CD4-positive, alpha-beta T cell treated with Interleukin-17A for 1 hour (primary cell): ENCODE measurements around the gene RBFOX1.

Experiments used
- DNase-seq: peaks from one replicate; pipeline ENCODE4 v3.0.0-alpha.2; 2020

The RBFOX1 gene

DNA sequence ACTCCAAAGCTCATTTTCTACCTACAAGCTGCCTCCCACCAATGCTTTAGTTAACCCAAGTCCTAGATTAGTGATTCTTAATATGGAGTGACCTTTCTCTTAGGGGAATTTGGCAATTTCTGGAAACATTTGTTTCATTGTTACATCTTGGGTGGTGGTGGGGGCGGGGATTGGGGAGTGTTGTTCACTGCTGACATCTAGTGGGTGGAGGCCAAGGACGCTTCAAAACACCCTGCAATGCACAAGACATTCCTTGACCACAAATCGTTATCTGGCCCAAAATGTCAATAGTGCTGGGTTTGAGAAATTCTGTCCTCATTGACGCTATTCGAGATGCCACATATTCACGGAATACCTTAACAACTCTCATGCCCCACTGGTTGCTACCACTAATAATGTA lies 282.9 kb downstream of the RBFOX1 start:
- no peak for DNase-seq

- no peak for DNase-seq
Measured at GRCh38 chr16:7624871-7625766, 292.5 kb downstream of the RBFOX1 start.

- no peak for DNase-seq
Measured at GRCh38 chr16:7628981-7629380, 296.3 kb downstream of the RBFOX1 start.

GRCh38 chr16:7629571-7629970 lies 296.9 kb downstream of the RBFOX1 start:
- no peak for DNase-seq

DNA sequence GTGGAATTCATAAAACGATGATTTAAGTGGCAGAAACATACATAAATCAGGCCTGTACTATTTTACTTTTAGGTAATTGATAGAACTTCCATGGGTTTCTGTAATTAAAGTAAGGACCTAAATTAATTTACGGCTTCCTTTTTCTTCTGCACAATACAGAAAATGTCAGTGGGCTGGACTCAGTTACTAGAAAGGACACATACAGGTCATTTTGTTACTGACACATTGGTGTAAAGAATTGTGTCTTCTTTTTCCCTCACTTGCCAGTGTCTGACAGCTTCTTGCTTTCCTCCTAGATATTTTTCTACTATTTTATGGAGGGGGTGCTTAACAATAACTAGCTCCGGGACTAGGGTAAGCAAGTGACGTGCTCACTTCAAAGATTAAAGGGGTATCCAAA lies 304.8 kb downstream of the RBFOX1 start:
- no peak for DNase-seq

DNA sequence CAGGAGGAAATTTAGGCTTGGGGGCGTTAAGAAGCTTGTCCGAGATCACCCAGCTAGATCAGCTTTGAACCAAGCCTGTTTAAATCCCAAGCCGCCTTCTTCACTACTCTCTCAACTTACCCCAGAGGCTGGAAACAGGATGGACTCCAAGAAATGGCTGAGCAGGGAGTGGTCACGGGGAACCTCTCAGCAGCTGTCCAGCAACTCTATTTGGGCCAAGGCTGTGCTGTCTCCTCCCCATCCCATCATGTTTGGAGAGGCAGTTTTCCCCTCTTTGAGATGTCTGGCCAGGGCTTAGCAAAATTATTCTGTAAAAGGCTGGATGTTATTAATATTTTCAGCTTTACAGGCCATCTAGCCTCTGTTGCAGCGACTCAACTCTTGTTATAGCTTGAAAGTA lies 305.7 kb downstream of the RBFOX1 start:
- no peak for DNase-seq

- no peak for DNase-seq
Measured at GRCh38 chr16:7640334-7640733, 307.7 kb downstream of the RBFOX1 start.

GRCh38 chr16:7644176-7644575 lies 311.5 kb downstream of the RBFOX1 start:
- no peak for DNase-seq

- DNase-seq, result no peak
Measured at GRCh38 chr16:7644811-7645210, 312.2 kb downstream of the RBFOX1 start.

GRCh38 chr16:7646821-7647500 lies 314.3 kb downstream of the RBFOX1 start:
- no peak for DNase-seq

DNA sequence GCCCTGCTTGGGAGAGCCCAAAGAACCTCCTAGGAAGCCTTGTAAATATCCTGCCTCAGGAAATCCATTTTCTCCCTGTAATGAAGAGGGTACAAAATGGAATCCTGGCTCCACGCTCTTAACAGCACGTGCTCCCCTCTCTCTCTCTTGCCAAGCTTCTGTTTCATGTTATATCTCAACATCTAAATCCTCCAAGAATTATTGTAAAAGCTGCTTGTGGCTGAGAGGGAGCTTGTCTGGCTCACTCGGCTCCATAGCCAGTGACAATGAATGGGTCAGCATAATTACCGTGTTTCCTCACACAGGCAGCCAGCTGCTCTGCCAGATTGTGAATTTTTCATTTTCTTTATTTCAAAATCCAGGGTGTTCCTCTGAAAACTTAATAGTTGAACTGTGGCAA lies 317.8 kb downstream of the RBFOX1 start:
- DNase-seq, result no peak

DNA sequence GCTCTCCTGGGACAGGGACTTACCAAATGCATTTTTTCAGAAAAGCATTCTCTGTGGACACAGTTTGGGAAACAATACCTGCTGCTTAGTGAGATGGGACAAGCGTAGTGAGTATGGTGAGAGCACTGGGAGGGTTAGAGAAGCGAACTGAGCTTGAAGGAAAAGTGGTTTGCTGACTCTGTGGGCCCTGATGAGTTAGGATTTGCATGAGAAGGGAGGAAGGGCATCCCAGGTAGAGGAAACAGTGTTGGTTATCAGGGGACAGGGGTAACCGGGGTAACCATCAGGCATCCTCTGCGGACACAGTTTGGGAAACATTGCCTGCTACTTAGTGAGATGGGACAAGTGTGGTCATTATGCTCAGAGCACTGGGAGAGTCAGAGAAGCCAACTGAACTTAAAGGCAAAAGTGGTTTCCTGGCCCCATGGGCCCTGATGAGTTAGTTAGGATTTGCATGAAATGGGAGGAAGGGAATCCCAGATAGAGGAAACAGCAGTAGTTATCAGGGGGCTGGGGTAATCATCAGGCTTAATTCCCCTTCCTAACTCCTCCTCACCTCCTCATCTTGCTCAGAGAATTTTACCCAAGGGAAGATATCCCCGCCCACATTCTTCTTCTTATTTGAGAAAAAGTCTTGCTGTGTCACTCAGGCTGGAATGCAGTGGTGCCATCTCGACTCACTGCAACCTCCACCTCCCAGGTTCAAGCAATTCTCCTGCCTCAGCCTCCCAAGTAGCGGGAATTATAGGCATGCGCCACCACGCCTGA lies 319.3 kb downstream of the RBFOX1 start:
- no peak for DNase-seq

- DNase-seq, result no peak
Measured at GRCh38 chr16:7653746-7654461, 321.3 kb downstream of the RBFOX1 start.

DNA sequence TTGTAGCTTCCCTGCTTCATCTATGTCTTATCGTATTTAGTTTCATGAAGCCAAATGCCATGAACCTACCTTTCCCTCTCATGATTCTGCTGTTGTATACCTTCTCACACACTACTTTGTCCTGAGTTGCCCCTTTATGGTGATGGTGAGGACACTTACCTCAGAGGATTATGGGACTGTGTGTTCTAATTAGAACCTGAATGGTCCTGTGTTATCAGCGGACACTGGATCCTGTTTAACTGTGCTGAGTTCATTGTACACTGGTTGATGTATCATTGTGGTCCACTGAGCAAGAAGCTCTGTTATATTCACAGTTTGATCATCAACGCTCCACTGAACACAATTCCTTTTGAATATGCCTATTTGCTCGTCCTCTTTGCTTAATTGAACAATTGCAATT lies 343.0 kb downstream of the RBFOX1 start:
- no peak for DNase-seq

GRCh38 chr16:7680296-7680695 lies 347.7 kb downstream of the RBFOX1 start:
- DNase-seq, result no peak

GRCh38 chr16:7688811-7689210 lies 356.2 kb downstream of the RBFOX1 start:
- DNase-seq, result no peak

- DNase-seq, result no peak
Measured at GRCh38 chr16:7689234-7689633, 356.6 kb downstream of the RBFOX1 start.

GRCh38 chr16:7691533-7691932 lies 358.9 kb downstream of the RBFOX1 start:
- DNase-seq, result no peak

DNA sequence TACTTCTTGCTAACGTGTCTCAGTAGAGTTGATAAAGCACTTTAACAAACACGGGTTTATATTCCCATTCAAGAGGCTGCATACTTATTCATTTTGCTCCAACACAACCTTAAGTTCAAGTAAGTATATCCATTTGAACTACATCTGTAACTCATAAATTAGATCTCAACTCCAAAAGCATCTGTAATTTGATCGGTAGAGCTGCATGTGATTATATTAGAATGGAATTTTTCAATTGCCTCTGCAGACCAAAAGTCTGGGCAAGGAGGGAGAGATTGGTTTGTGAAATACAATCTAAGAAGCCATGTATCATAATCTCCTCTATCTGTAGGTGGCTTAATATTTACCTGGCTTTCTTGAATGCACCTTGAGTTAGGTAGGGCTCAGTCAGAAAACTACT lies 371.0 kb downstream of the RBFOX1 start:
- no peak for DNase-seq

- DNase-seq, result no peak
Measured at GRCh38 chr16:7705885-7706284, 373.2 kb downstream of the RBFOX1 start.

DNA sequence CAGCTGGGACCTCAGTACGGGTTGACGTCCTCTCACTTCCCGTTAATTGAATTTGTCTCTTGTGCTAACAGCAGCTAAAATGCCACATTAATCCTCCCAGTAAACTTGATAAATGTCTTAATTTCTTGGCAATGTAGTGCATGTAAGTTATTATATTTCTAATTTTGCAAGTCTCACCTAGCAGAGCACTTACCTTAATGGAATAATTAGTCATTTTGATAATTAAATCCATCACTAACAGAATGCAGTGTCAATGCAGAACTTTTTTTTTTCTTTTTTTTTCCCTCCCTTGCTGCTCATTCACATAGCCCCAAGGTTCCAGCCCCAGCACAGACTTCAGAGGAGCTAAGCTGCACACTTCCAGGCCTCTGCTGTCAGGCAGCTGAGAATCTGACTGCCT lies 376.5 kb downstream of the RBFOX1 start:
- no peak for DNase-seq

DNA sequence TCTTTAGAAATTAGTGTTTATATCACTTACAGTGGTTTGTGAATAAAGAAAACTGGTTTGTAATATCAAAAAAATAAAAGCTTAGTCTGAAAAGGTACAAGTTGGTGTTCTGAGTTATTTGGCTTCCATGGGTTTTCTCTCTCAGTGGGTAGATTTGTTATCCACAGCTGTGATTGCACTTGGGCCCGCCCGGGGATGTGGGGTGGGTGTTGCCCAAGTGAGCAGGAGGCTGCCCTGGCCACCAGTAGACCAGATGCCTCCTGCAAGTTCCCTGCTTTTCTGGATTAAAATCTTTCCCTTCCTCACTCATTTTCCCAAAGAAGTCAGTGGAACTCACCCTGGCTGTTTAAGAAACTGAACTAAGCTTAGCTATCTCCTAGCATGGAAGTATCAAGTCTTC lies 380.6 kb downstream of the RBFOX1 start:
- no peak for DNase-seq

DNA sequence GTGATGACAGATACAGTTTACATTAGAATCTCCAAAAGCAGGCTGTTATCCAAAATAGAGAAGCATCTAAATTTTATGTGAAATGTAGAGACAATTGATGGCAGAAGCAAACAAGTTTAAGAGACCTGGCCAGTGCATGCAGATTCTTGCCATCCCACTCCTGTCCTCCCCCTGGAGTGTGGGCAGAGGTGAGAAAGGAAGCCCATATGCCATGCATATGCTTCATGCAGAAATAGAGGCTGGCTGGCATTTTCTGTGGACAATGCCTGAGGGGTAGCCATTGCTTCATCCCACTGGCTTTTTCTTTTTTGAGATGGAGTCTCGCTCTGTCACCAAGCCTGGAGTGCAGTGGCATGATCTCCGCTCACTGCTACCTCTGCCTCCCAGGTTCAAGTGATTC lies 382.1 kb downstream of the RBFOX1 start:
- DNase-seq, result no peak
